ENCODE results near the gene KCNK13.

KCNK13 gene

DNA sequence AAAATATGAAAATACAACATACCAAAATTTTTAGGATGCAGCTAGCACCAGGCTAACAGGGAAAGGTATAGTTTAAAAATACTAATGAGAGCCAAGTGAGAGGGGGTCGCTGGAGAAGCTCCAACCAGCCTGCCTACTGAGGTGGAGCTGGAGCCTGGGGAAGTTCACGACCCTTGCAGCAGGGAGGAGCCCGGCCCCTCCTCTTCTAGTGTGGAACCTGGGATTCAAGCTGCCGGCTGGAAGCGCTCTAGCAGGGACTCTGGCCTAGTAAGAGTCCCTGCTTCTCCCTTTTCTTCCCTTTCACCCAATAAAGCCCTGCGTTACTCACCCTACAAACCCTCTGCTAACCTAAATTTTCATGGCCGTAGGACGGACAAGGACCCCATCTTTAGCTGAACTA lies 5.0 kb upstream of the KCNK13 start:
- in situ Hi-C loops (cut with HindIII; ENCODE audit: low pct_ligation_motif_present, low sequenced_read_pairs): no loop called here
- H3K27ac ChIP-seq: no peak overlapping the region
- TF ChIP-seq, protein P1, sequence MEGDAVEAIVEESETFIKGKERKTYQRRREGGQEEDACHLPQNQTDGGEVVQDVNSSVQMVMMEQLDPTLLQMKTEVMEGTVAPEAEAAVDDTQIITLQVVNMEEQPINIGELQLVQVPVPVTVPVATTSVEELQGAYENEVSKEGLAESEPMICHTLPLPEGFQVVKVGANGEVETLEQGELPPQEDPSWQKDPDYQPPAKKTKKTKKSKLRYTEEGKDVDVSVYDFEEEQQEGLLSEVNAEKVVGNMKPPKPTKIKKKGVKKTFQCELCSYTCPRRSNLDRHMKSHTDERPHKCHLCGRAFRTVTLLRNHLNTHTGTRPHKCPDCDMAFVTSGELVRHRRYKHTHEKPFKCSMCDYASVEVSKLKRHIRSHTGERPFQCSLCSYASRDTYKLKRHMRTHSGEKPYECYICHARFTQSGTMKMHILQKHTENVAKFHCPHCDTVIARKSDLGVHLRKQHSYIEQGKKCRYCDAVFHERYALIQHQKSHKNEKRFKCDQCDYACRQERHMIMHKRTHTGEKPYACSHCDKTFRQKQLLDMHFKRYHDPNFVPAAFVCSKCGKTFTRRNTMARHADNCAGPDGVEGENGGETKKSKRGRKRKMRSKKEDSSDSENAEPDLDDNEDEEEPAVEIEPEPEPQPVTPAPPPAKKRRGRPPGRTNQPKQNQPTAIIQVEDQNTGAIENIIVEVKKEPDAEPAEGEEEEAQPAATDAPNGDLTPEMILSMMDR (IDR thresholded peaks at IDR 0.05; ENCODE audit: low read depth, low read length, missing control alignments): no peak
- no peak overlapping the region for H3K4me3 ChIP-seq (ENCODE audit: low read depth, low read length)
- H3K36me3 ChIP-seq (replicated peaks): no peaks in the 10 kb centered on the region
- peaks cover 9% of the 10 kb centered on the region for H3K27me3 ChIP-seq (replicated peaks)
- no peak for DNase-seq

GRCh38 chr14:90058876-90059458 lies 2.8 kb upstream of the KCNK13 start:
- in situ Hi-C loops (cut with HindIII; ENCODE audit: low pct_ligation_motif_present, low sequenced_read_pairs): no loop called here
- peaks cover 27% of the 10 kb centered on the region for H3K27me3 ChIP-seq (replicated peaks)
- TF ChIP-seq, protein P1 (IDR thresholded peaks at IDR 0.05; ENCODE audit: low read depth, low read length, missing control alignments): no peak
- no peak overlapping the region for H3K27ac ChIP-seq
- no peaks in the 10 kb centered on the region for H3K36me3 ChIP-seq (replicated peaks)
- H3K4me3 ChIP-seq (ENCODE audit: low read depth, low read length): no peak overlapping the region
- DNase-seq: peak; percentile 22

DNA sequence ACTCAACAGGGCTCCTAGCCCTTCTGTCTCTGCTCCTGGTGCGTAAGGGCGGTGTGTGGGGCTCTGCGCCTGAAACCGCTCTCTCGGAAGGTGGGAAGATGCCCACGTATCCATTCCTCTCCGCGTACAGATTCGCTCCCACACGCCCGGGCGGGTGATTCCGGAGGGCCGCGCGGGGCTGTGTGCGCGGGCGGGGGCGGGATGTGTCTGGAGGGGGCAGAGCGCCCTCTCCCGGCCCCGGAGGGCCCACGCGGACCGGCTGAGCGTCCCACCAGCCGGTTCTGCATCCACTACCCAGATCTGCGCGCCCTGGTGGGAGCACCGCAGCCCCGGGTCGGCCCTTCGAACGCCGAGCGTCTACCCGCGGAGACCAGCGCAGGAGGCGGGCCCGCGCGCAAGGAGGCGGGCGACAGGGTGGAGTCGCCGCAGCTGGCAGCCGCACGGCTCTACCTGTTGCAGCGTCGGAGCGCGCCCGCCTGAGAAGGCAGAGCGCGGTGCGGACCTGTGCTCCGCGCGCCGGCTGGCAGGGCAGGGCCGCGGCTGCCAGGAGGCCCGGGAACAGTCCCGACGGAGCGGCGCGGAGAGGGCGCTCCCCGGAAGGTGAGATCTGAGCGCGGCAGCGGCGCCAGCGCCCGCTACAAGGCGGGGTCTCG lies 1.4 kb upstream of the KCNK13 start:
- Histone ChIP-seq H3K4me3 (ENCODE audit: low read depth, low read length) (peak overlapping the region; percentile 53), H3K27me3 (replicated peaks) (peaks cover 34% of the 10 kb centered on the region), H3K36me3 (replicated peaks) (no peaks in the 10 kb centered on the region), H3K27ac (no peak overlapping the region)
- TF ChIP-seq, protein P1 (IDR thresholded peaks at IDR 0.05; ENCODE audit: low read depth, low read length, missing control alignments): peak; percentile 57
- peak; percentile 13 for DNase-seq
- in situ Hi-C loops (cut with HindIII; ENCODE audit: low pct_ligation_motif_present, low sequenced_read_pairs): no loop called here

DNA sequence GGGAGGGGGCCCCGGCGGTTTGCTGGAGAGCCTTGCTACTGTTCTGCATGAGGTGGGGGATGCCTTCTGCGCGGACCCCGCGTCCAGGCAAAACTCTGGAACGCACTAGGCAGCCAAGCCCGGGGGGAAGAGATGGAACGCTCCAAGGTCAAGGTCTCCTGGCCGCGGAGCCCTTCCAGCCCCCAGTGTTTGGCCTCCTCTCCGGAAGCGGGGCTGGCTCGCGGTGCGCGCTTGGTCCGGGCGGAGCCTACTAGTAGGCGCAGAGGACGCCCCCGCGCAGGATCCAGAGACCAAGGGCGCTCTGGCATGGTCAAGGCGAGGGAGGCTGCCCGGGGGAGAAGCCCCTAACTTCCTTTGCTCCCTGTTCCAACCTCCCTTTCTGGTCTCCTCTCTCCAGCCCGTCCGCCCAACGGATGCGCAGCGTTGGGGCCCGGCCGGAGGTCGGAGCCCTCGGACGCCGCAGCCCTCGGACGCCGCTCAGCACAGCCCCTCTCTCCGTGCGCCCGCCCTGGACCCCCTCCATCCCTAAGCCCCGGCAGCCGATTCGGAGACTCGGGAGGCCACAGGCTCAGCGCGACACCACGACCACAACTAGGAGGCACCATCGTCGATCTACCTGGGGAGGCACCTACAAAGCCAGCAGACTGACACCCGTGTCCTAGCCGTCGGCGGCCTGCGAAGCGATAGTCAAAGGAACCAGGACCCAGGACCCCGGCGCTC lies 669 bp upstream of the KCNK13 start:
- Histone ChIP-seq H3K27me3 (replicated peaks) (peaks cover 34% of the 10 kb centered on the region), H3K4me3 (ENCODE audit: low read depth, low read length) (peak overlapping the region; percentile 53), H3K36me3 (replicated peaks) (no peaks in the 10 kb centered on the region), H3K27ac (no peak overlapping the region)
- TF ChIP-seq, protein P1 (IDR thresholded peaks at IDR 0.05; ENCODE audit: low read depth, low read length, missing control alignments): no peak
- DNase-seq: no peak
- in situ Hi-C loops (cut with HindIII; ENCODE audit: low pct_ligation_motif_present, low sequenced_read_pairs): no loop called here

DNA sequence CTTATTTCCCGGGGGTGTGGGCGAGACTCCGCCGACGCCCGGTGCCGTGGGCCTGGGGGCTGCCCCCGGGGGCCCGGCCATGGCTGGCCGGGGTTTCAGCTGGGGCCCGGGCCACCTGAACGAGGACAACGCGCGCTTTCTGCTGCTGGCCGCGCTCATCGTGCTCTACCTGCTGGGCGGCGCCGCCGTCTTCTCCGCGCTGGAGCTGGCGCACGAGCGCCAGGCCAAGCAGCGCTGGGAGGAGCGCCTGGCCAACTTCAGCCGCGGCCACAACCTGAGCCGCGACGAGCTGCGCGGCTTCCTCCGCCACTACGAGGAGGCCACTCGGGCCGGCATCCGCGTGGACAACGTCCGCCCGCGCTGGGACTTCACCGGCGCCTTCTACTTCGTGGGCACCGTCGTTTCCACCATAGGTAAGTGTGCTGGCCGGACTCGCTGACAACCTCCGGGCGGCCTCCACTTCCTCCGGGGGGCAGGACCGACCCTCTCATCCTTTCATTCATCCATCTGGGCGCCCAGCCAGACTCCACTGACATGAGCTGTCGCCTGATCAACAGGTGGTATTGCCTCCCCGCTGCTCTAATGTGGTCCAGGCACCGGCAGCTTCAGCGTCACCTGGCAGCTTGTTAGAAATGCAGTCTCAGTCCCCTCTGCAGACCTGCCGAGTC lies 467 bp downstream of the KCNK13 start:
- peak overlapping the region; percentile 12 for H3K4me3 ChIP-seq (ENCODE audit: low read depth, low read length)
- in situ Hi-C loops (cut with HindIII; ENCODE audit: low pct_ligation_motif_present, low sequenced_read_pairs): no loop called here
- no peak for DNase-seq

More for the DNA sequence above, 467 bp downstream of the KCNK13 start:
- Histone ChIP-seq H3K36me3 (replicated peaks) (no peaks in the 10 kb centered on the region), H3K27ac (no peak overlapping the region), H3K27me3 (replicated peaks) (peaks cover 34% of the 10 kb centered on the region)
- TF ChIP-seq, protein P1 (IDR thresholded peaks at IDR 0.05; ENCODE audit: low read depth, low read length, missing control alignments): no peak
